GM19455 (cell line): ENCODE measurements around the gene WWP2.
"Not testable (repeated sequence)": the region's sequence is repeated elsewhere in the genome, so short reads cannot be mapped to it uniquely, and the experiment has no call there.

Source experiments
- ATAC-seq: cut with Tn5 transposase; IDR thresholded peaks from one replicate; pipeline ENCODE4 v1.9.1; 2021; ENCODE audit not compliant: unreplicated experiment

The WWP2 gene

GRCh38 chr16:69854776-69855175 is 92.6 kb downstream of the WWP2 start:
- ATAC-seq, result not testable (repeated sequence)

GRCh38 chr16:69855592-69855991 is 93.5 kb downstream of the WWP2 start:
- ATAC-seq, result no peak

DNA sequence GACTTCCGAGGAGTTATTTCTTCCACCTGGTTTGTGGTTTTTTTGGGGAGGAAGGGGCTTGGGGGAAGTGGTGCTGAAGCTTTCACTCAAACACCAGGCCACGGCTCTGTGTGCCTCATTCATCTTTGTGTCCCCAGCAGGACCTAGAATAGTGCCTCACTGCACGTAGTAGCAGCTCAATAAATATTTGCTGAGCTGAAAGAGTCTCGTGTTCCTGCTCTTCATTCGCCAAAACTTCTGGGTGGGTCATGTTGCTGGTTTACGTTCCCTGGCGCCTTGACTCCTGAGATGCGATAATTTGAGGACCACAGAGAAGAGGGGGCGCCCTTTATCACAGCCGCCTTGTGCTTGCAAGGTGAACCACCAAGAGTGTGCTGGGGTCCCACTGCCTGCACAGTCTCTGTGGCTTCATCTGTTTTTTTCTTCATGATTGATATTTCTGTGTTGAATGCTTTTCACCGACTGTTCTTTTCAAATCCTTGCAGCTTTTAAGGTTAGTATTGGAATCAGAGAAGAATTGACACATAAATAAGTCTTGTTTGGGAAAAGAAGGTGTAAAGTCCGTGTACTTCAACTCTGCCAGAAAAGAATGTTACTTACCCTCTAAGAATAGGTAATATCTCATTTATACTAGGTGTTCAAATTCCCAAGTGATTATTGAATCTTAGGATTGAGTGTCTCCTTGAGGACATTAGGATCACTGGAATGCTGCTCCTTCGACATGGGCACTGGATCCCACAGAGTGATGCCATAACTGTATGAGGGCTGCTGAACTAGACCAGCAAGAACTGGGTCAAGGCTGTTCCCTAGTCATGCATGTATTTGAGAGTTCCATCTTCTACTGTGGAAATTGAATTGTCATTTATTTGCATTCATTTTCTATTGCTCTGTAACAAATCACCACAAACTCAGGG is 96.3 kb downstream of the WWP2 start:
- ATAC-seq, result no peak

DNA sequence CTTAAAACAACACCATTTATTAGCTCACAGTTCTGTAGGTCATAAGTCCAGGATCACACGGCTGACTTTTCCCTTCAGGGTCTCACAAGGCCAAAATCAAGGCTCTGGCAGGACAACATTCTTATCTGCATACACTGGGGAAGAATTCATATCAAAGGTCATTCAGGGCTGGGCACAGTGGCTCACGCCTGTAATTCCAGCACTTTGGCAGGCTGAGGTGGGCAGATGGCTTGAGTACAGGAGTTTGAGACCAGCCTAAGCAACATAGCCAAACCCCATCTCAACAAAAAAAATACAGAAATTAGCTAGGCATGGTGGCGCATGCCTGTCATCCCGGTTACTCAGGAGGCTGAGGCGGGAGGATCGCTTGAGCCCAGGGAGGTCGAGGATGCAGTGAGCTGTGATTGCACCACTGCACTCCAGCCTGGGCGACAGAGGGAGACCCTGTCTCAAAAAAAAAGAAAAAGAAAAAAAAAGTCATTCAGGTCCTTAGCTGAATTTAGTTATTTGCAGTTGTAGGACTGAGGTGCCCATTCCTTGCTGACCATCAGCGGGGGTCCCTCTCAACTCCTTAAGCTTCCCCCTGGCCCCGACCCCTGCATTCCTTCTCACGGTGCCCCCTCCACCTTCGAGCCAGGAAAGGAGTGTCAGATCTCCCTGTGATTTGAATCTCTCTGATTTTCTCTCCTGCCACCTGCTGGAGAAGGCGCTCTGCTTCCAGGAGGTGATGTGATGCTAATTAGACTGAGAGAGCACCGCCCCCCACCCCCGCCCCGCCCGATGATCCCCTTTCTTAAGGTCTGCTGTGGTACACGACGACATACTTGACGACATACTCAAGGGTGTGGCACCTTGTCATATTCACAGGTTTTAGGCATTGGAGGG is 97.2 kb downstream of the WWP2 start:
- ATAC-seq, result no peak

- ATAC-seq, result no peak
Measured at GRCh38 chr16:69860233-69861231, 98.4 kb downstream of the WWP2 start.

DNA sequence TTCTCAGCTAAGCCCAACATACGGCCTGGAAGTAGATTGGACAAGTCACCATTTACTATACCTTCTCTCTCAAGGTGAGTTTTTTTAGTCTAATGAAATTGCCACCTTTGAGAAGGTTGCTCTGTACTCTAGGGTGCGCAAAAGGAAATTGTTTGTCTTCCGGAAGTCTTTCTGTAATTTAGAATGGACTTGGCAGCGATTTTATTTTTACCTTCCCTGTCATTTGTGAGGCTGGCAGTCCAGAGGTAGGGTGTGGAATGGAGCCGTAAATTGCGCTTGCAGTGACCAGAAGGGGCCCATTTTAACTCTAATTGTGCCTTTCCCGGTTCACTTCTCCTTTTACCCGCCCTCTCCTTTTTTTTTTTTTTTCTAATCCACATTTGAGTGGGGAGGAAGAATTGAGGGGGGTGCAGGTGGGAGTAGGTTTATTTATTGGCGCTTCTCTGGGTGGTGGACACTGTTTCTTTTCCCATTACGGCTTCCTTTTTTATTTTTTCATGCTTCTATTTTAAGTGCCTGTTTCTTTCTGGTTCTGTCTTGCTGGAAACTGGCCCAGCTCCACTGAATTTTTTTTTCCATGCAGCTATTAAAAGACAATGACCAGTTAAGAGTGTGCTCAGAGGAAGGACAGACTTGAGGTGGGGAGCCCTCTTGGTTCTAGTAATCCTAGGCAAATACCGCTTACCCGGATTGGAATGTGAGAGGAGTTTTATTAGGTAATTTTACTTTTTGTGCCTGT is 99.3 kb downstream of the WWP2 start:
- no peak for ATAC-seq

- ATAC-seq, result no peak
Measured at GRCh38 chr16:69863401-69864281, 101.5 kb downstream of the WWP2 start.

- ATAC-seq, result no peak
Measured at GRCh38 chr16:69865701-69866100, 103.6 kb downstream of the WWP2 start.

DNA sequence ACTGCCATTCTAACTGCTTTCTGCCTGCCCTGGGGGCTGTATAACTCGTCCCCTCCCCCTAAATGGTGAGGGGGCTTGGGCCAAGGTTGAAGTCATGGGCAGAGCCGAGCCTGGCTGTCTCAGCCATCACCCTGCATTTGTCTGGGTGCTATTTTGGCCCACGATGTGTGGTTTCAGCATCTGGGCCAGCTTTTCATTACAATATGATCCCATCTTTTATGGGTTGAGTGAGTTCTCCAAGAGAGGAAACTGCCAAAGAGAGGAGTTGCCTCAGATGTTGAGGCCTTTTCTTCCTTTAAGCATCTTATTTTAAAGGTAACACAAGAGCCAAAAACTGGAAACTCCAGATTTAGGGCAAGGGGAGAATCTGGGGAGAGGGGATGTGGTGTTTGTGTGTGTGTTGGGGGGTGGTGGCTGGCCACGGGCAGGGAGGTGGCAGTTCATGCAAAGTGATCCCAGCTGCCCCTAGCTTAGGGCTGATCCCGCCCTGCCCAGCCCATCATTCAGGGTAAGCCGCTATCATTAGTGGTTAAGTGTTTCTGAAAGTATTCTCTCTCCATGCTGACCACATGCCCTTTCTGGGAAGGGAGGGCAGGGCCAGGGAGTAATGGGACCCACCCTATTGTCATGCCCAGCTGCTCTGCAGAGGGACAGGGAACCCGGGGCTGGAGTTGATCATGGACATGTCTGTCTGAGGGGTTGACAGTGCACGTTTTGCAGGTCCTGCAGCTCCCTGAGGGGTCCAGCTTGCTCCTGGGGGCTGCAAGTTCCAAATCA is 105.8 kb downstream of the WWP2 start:
- ATAC-seq, result no peak

- ATAC-seq, result no peak
Measured at GRCh38 chr16:69870761-69871160, 108.6 kb downstream of the WWP2 start.

DNA sequence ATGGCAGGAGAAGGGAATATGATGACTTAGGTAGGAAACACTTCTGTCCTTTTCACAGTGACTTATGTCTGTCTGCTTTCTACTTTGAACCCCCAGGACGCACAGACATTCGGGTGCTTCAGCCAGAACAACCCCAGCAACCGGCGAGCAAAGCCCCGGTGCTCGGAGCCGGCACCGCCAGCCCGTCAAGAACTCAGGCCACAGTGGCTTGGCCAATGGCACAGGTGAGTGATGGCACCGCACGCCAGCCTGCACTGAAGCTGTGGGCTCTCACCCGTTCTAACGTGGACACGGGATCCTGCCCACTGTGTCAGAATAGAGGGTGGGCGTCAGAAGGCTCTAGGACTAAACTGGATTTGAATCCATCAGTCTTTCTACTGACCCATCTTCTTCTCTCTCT is 109.6 kb downstream of the WWP2 start:
- no peak for ATAC-seq

DNA sequence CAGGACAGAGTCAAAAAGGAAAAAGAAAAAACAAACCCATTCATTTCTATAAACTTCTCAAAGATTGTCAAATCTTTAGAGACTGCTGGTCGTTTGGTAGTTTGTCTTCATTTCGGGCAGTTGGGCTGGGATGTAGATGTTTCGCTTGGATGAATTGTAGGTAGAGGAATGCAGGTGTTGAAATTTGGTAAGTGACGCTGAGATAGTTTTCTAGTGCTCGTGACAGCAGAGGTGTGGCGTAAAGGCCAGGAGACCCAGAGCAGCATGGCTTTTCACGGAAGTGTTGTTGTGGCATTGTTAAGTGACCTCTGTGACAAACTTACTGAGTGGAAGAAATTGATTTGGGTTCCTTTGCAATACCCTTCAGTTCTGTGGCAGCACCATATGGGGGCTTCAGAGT is 110.8 kb downstream of the WWP2 start:
- no peak for ATAC-seq

DNA sequence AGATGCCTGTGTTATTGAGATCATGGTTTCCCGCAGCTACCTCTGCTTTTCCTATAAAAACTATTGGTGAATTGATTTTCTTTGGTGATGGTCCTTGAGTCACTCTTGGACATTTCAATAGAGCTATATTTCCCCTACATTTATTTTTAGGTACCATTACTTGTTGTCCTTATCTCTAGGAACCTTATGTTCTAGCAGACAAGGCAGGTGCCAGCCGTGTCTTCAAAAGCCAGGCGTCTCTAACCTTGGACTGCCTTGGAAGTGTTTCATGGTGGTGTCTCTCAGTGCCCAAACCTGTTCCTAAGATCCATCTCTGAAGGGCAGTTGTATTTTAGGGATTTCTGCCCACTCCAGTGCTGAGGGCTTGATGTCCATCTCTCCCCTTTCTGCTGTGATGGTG is 111.7 kb downstream of the WWP2 start:
- no peak for ATAC-seq

DNA sequence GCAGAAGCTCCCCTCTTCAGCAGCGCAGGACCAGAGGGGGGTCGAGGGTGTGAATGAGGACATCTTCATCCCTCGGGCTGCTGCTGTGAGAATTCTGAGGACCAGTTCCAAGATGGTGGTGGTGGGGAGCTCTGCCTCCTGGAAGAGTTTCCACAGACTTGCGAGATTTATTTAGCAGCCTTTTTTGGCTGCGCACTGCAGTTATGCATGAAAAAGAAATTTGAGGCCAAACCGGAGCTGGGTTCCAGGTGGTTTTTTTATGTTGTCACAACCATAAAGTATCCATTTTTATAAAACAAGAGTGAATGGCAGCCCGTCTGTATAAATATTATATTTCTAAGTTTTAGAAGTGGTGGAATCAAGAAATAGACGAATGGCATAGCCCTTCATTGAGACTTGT is 112.1 kb downstream of the WWP2 start:
- ATAC-seq, result no peak

DNA sequence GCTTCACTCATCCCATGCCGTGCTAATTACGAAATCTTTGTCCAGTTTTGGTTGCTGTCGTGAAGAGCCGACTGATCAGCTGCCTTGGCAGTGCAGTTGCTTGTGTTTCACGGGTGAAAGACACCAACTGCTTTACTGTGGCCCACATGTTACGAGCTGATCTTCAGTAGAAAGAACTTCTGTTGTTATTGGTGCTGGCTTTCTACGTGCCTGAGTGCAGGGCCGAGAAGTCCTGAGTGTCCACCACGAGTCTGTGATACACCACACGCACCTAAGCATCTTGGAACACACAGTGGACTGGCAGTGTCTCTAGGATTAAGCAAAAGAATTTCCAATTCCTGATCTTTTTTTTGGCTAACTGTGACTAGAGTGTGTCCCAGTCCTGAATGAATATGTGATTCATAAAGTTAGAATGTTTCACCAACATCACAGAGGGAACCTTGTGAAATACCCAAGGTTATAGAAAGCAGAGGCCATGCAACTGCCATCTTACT is 118.6 kb downstream of the WWP2 start:
- no peak for ATAC-seq

DNA sequence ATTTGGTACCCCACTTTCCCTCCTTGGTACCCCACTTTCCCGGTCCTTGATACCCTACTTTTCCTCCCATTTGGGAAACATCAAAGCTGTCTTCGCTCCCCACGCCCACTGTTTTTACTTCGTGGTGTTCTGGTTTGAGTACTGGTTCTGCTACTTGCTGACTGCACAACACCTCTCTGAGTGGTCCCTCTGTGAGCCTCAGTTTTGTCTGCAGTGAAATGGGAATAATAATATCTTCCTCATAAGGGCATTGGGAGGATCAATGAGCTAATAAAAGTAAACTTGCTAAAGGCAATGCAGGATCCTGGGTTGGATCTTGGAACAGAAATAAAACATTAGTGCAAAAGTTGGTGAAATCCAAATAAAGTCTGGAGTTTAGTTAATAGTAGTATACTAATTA is 119.0 kb downstream of the WWP2 start:
- ATAC-seq, result no peak

DNA sequence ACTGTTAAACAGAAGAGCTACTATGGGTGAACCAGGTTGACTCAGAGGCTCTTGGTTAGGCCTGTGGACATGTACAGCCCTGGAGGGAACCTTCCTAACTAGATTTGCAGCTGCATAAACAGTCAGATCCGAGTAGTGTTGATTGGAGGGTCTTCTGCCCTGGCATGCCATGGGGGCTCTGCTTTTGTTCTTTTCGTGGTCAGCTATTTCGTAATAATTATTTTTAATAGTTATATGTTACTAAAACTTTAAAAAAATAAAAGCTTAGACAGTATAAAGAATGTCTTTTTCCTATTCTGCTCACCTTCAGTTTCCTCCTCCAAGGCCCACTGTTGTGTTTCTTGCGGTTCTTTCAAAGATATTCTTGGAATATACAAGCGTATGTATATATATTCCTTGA is 121.6 kb downstream of the WWP2 start:
- no peak for ATAC-seq

GRCh38 chr16:69885722-69886121 is 123.6 kb downstream of the WWP2 start:
- no peak for ATAC-seq
